Heart left ventricle (tissue), 13 donors: ENCODE results near the gene BCAM.

ENCODE experiments used
- CTCF ChIP-seq, 12 donors: fragments of 200-600 bp; sonication (generic) in 4 of 12; IDR thresholded peaks; one replicate each; pipeline versions ENCODE4 v1.5.0 to v1.8.0; 2018 to 2022; ENCODE audit warnings: antibody characterized with exemption in 12 of 12, mild to moderate bottlenecking in 5 of 12
- POLR2A ChIP-seq, 2 donors: fragments of 450-650 bp; IDR thresholded peaks; one replicate each; pipeline ENCODE4 v1.6.1; 2017; ENCODE audit warnings: antibody characterized with exemption in 2 of 2, mild to moderate bottlenecking in 2 of 2, moderate library complexity in 2 of 2
- donor health status: ischemic (EF 13 %, LVEDD 7.1; RV severe dilation, severe dysfunction).
- donor health status: DM: no; HTN: yes; CAD: no.
- donor health status: DM: no; HTN: no; CAD: no.
- donor health status: ischemic (EF 25% LVEDD 6.9; RV normal size, moderate dysfunction).
- donor health status: ischemic (EF 25% LVEDD 5.7; RV mildly dilated, moderate dysfunction).
- donor health status: ischemic (EF 35%, LVEDD 5.7; RV mildly dilated, moderate dysfunction).
- donor health status: nonischemic (EF 11% LVEDD 7.7; RV severe dilation, severe dysfunction).
- donor health status: DM: yes; HTN: yes; CAD: no.
- donor health status: PGD.
- donor health status: ischemic (EF 29% LVEDD 5.4; RV normal size, mild dysfunction).
- donor health status: nonischemic (EF 23%, LVEDD 6.1; RV moderate dilation, normal function).

DNA sequence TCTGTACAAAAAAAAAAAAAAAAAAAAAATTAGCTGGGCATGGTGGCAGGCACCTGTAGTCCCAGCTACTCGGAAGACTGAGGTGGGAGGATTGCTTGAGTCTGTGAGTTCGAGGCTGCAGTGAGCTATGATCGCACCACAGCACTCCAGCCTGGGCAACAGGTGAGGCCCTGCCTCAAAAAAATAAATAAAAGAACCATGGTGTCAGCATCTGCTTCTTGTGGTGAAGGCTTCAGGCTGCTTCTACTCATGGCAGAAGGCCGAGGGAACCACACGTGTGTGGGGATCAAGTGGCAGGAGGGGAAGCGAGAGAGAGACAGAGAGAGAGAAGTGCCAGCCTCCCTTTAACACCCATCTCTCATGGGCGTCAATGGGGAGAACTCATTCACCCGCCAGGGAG lies 46.9 kb upstream of the BCAM start:
- no peak for TF ChIP-seq CTCF (IDR thresholded peaks at IDR 0.05)
- TF ChIP-seq POLR2A (IDR thresholded peaks at IDR 0.05), result no peak
